DOHH2 (cell line): ENCODE measurements around the gene ATP2A3.

Experiments used
- H3F3A ChIP-seq: fragments of 200-600 bp; sonication (generic), shearing (Covaris generic); 2 replicates; pipeline ENCODE4 v1.6.0; 2016; ENCODE audit warnings: antibody characterized with exemption, mild to moderate bottlenecking; ENCODE audit not compliant: control insufficient read depth, insufficient read depth
- H3K27ac ChIP-seq: fragments of 200-600 bp; sonication (generic); 2 replicates; pipeline ENCODE4 v1.5.1; 2014; ENCODE audit warnings: low read depth, mild to moderate bottlenecking, low read length, moderate library complexity
- H3K27me3 ChIP-seq: fragments of 200-600 bp; sonication (generic); 2 replicates; pipeline ENCODE4 v1.6.1; 2014; ENCODE audit warnings: mild to moderate bottlenecking, low read length, mixed read lengths; ENCODE audit not compliant: control insufficient read depth
- H3K36me3 ChIP-seq: fragments of 200-600 bp; sonication (generic); 2 replicates; pipeline ENCODE4 v1.6.1; 2014; ENCODE audit warnings: mild to moderate bottlenecking, low read length, moderate library complexity, mixed read lengths; ENCODE audit not compliant: control insufficient read depth
- H3K4me1 ChIP-seq: fragments of 200-600 bp; sonication (generic); 2 replicates; pipeline ENCODE4 v1.6.1; 2014; ENCODE audit warnings: mild to moderate bottlenecking, low read length, mixed read lengths; ENCODE audit not compliant: control insufficient read depth
- H3K4me2 ChIP-seq: fragments of 200-600 bp; sonication (generic); 2 replicates; pipeline ENCODE4 v1.6.0; 2014; ENCODE audit warnings: mild to moderate bottlenecking, low read length, moderate library complexity
- H3K4me3 ChIP-seq: fragments of 200-600 bp; sonication (generic); 2 replicates; pipeline ENCODE4 v1.5.1; 2014; ENCODE audit warnings: mild to moderate bottlenecking, low read length, mixed read lengths
- H3K79me2 ChIP-seq: fragments of 200-600 bp; sonication (generic); 2 replicates; pipeline ENCODE4 v1.6.1; 2014; ENCODE audit warnings: mild to moderate bottlenecking, low read length, mixed read lengths; ENCODE audit not compliant: control insufficient read depth
- H3K9me2 ChIP-seq: fragments of 200-600 bp; sonication (generic); replicated peaks from 2 replicates; pipeline ENCODE4 v1.6.1; 2014; ENCODE audit warnings: mild to moderate bottlenecking, low read length, mixed read lengths; ENCODE audit not compliant: control insufficient read depth
- H3K9me3 ChIP-seq: fragments of 200-600 bp; sonication (generic); 2 replicates; pipeline ENCODE4 v1.6.1; 2014; ENCODE audit warnings: antibody characterized with exemption, low read length, mixed read lengths; ENCODE audit not compliant: control insufficient read depth, insufficient read depth
- H4K20me1 ChIP-seq: fragments of 200-600 bp; sonication (generic); 2 replicates; pipeline ENCODE4 v1.6.0; 2014; ENCODE audit warnings: low read depth, mild to moderate bottlenecking, antibody characterized with exemption, low read length, moderate library complexity; ENCODE audit not compliant: control insufficient read depth, insufficient read depth
- EZH2phosphoT487 ChIP-seq: fragments of 200-600 bp; sonication (generic); IDR thresholded peaks from 2 replicates; pipeline ENCODE4 v1.6.1; 2017; ENCODE audit warnings: borderline replicate concordance, mild to moderate bottlenecking, antibody characterized with exemption, low read length, moderate library complexity, mixed read lengths
- TF ChIP-seq, protein P1 (sequence below): fragments of 200-600 bp; sonication (generic); IDR thresholded peaks from one replicate; pipeline ENCODE4 v1.5.1; 2014; ENCODE audit warnings: antibody characterized with exemption, mild to moderate bottlenecking, low read depth, low read length; ENCODE audit not compliant: poor library complexity, severe bottlenecking

The ATP2A3 gene

DNA sequence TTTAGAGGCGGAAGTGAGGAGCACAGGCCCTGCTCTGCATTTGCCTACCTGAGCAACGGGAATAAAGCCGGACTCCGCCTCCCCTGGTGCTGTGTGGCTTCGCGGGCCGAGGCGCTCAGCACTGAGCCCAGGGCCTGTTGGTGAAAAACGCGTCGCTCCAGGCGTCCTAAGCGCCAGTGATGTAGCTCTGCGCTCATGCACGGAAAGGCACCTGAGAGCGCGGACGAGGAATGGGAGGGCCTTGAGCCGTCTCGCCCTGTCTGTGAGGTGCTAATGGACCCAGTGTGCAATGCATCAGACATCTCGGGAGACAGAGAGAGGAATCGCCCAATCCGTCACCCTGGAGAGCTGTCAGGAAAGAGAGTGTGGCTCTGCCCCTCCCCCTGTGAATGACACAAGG lies 17.2 kb upstream of the ATP2A3 start:
- no peaks in the 10 kb centered on the region for H3K79me2 ChIP-seq
- no peak overlapping the region for H3K4me3 ChIP-seq
- no peaks in the 10 kb centered on the region for H4K20me1 ChIP-seq
- no peak for TF ChIP-seq EZH2phosphoT487
- TF ChIP-seq, protein P1, sequence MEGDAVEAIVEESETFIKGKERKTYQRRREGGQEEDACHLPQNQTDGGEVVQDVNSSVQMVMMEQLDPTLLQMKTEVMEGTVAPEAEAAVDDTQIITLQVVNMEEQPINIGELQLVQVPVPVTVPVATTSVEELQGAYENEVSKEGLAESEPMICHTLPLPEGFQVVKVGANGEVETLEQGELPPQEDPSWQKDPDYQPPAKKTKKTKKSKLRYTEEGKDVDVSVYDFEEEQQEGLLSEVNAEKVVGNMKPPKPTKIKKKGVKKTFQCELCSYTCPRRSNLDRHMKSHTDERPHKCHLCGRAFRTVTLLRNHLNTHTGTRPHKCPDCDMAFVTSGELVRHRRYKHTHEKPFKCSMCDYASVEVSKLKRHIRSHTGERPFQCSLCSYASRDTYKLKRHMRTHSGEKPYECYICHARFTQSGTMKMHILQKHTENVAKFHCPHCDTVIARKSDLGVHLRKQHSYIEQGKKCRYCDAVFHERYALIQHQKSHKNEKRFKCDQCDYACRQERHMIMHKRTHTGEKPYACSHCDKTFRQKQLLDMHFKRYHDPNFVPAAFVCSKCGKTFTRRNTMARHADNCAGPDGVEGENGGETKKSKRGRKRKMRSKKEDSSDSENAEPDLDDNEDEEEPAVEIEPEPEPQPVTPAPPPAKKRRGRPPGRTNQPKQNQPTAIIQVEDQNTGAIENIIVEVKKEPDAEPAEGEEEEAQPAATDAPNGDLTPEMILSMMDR, result no peak
- no peak overlapping the region for H3K4me2 ChIP-seq
- peaks cover 19% of the 10 kb centered on the region for H3K27me3 ChIP-seq
- no peaks in the 10 kb centered on the region for H3F3A ChIP-seq
- peaks cover 8% of the 10 kb centered on the region; the same call in 1 of the 2 replicates for H3K9me3 ChIP-seq
- H3K27ac ChIP-seq, result no peak overlapping the region
- no peaks in the 10 kb centered on the region for H3K9me2 ChIP-seq
- peaks cover 15% of the 10 kb centered on the region for H3K4me1 ChIP-seq
- no peaks in the 10 kb centered on the region for H3K36me3 ChIP-seq

DNA sequence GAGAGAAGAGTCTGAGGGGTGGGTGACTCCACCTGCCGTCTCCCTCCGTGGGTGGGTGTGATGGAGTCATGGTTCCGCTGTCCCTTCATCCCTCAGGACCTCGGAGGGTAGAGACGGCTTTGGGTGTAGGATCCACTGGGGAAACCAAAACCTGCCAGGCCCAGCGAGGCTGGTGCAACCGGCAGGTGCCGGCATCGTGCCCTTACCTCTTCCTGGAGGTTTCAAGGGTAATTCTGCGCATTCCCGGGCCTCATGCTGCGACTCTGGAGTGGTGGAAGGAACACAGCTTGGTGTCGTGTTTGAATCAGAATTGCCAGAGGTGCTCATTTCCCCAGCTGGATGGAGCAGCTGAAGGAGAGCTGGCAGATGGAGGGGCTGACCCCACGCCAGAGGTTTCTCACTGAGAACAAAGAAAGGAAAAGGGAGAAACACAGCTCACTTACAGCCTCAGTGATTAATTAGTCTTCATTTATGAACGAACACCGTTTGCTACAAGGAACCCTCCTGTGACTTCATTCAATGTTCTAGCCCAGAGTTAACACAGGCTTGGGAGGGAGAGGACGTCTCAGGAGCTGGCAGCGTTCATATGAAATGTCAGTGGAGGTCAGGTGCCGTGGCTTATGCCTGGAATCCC lies 16.3 kb upstream of the ATP2A3 start:
- Histone ChIP-seq H3K9me2 (no peaks in the 10 kb centered on the region), H3K36me3 (no peaks in the 10 kb centered on the region), H3K27ac (no peak overlapping the region), H4K20me1 (no peaks in the 10 kb centered on the region), H3K4me2 (no peak overlapping the region), H3F3A (no peaks in the 10 kb centered on the region), H3K4me1 (peaks cover 12% of the 10 kb centered on the region), H3K27me3 (peaks cover 9% of the 10 kb centered on the region), H3K79me2 (no peaks in the 10 kb centered on the region), H3K9me3 (peaks cover 8% of the 10 kb centered on the region; the same call in 1 of the 2 replicates), H3K4me3 (no peak overlapping the region)
- TF ChIP-seq, protein P1, result no peak
- TF ChIP-seq EZH2phosphoT487, result no peak

DNA sequence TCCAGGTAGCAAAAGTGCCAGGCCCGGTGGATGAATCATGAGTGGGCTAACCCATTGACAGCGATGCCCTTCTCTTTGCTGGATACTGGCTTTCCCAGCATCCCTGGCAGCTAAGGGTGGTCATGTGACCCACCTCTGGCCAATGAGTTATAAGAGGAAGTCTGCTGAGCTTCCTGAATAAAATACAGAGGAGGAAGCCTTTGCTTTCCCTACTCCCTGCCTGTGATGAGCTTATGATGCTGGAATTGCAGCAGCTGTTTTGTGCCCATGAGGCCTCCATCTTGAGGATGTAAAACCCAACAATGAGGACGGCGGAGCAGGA lies 15.0 kb upstream of the ATP2A3 start:
- H3K79me2 ChIP-seq, result no peaks in the 10 kb centered on the region
- H3K9me2 ChIP-seq, result no peaks in the 10 kb centered on the region
- TF ChIP-seq, protein P1, result no peak
- TF ChIP-seq EZH2phosphoT487, result no peak
- no peak overlapping the region for H3K4me3 ChIP-seq
- no peaks in the 10 kb centered on the region for H3K36me3 ChIP-seq
- H3K27ac ChIP-seq, result no peak overlapping the region
- no peaks in the 10 kb centered on the region for H4K20me1 ChIP-seq
- H3K27me3 ChIP-seq, result peaks cover 3% of the 10 kb centered on the region; the same call in 1 of the 2 replicates
- H3K4me1 ChIP-seq, result peaks cover 12% of the 10 kb centered on the region
- peaks cover 12% of the 10 kb centered on the region; the same call in 1 of the 2 replicates for H3K9me3 ChIP-seq
- no peaks in the 10 kb centered on the region for H3F3A ChIP-seq
- no peak overlapping the region for H3K4me2 ChIP-seq
